ENCODE data around the gene SIDT2. TPM values are rescaled to one million over a fixed set of nuclear protein-coding genes. Genes with fewer than 3 reads are reported as not detected.

Gene SIDT2
- total RNA-seq, 2 experiments from 2014 or later = 8.0 to 8.7 TPM

Other genes starting within 250 kb of the SIDT2 start
- 10 to 100 TPM; 22.8 to 24.0 TPM for gene SIK3, start 80.3 kb upstream of the SIDT2 start, total RNA-seq
- 10 to 100 TPM; 67.5 to 67.6 TPM for gene PAFAH1B2, start 34.5 kb upstream of the SIDT2 start, total RNA-seq
- 1 to 10 TPM; 2.0 TPM for gene TAGLN, start 20.6 kb downstream of the SIDT2 start, total RNA-seq
- 10 to 100 TPM; 85.0 to 85.9 TPM for gene PCSK7, start 53.3 kb downstream of the SIDT2 start, total RNA-seq
- gene RNF214, start 53.9 kb downstream of the SIDT2 start, total RNA-seq = 10 to 100 TPM; 16.6 to 17.3 TPM
- gene BACE1-AS, start 112.6 kb downstream of the SIDT2 start, total RNA-seq = 1 to 10 TPM; 3.1 to 3.8 TPM
- 1 to 10 TPM in 1 of 2 experiments, under 1 TPM in 1; 0.90 to 1.2 TPM for gene BACE1, start 137.5 kb downstream of the SIDT2 start, total RNA-seq
- gene CEP164, start 149.1 kb downstream of the SIDT2 start, total RNA-seq = 10 to 100 TPM; 24.8 to 28.3 TPM

All from activated naive CD8-positive, alpha-beta T cell treated with anti-CD3 and anti-CD28 coated beads for 36 hours (primary cell).